ENCODE data around the gene DCDC2C. TPM values are rescaled to one million over a fixed set of nuclear protein-coding genes. Genes with fewer than 3 reads are reported as not detected.

Gene DCDC2C
- total and polyA plus RNA-seq, 2 experiments from 2014 or later: not detected

GRCh38 chr2:3667151-3667631, 36.2 kb upstream of the DCDC2C start:
- Histone ChIP-seq H3K36me3 (ENCODE audit: low read depth) (no peaks in the 10 kb centered on the region), H3K27ac (no peak overlapping the region), H3K9ac (no peak overlapping the region), H3K4me3 (no peak overlapping the region), H3K9me3 (ENCODE audit: low read depth) (no peaks in the 10 kb centered on the region), H3K27me3 (replicated peaks; ENCODE audit: insufficient read depth) (peaks cover 10% of the 10 kb centered on the region; the same call in 1 of the 2 replicates), H3K79me2 (ENCODE audit: insufficient read depth) (no peaks in the 10 kb centered on the region), H3K9me2 (ENCODE audit: insufficient read depth) (no peaks in the 10 kb centered on the region), H4K20me1 (ENCODE audit: insufficient read depth) (no peaks in the 10 kb centered on the region), H2AFZ (no peak overlapping the region), H3K4me1 (ENCODE audit: insufficient read depth) (no peaks in the 10 kb centered on the region), H3F3A (ENCODE audit: insufficient read depth) (no peaks in the 10 kb centered on the region), H3K4me2 (ENCODE audit: unreplicated experiment) (no peak overlapping the region)
- WGBS, 2 experiments (ENCODE audit: low coverage in 1 of 2, low lambda C conversion rate in 2 of 2, missing lambda C conversion rate in 2 of 2): 11 to 12% methylated on average over 23 of the region's 23 CpGs
- no peak for DNase-seq
- TF ChIP-seq EZH2phosphoT487 (IDR thresholded peaks at IDR 0.05; ENCODE audit: insufficient read depth, low read depth) (no peak), EZH2 (IDR thresholded peaks at IDR 0.05; ENCODE audit: insufficient read depth, poor library complexity, severe bottlenecking) (no peak)
- in situ Hi-C loops (cut with MboI): loop anchor here (25.0 kb wide), 1 partner anchor 1780 kb away; no protein-coding TSS in a partner anchor

GRCh38 chr2:3669656-3670055, 33.7 kb upstream of the DCDC2C start:
- Histone ChIP-seq H3K9me2 (ENCODE audit: insufficient read depth) (no peaks in the 10 kb centered on the region), H3K79me2 (ENCODE audit: insufficient read depth) (no peaks in the 10 kb centered on the region), H2AFZ (no peak overlapping the region), H3K4me3 (no peak overlapping the region), H3K9ac (no peak overlapping the region), H3K27ac (no peak overlapping the region), H3K4me2 (ENCODE audit: unreplicated experiment) (no peak overlapping the region), H4K20me1 (ENCODE audit: insufficient read depth) (no peaks in the 10 kb centered on the region), H3K36me3 (ENCODE audit: low read depth) (no peaks in the 10 kb centered on the region), H3K9me3 (ENCODE audit: low read depth) (no peaks in the 10 kb centered on the region), H3K4me1 (ENCODE audit: insufficient read depth) (no peaks in the 10 kb centered on the region), H3F3A (ENCODE audit: insufficient read depth) (no peaks in the 10 kb centered on the region), H3K27me3 (replicated peaks; ENCODE audit: insufficient read depth) (peaks cover 10% of the 10 kb centered on the region; the same call in 1 of the 2 replicates)
- no peak for DNase-seq
- TF ChIP-seq EZH2 (IDR thresholded peaks at IDR 0.05; ENCODE audit: insufficient read depth, poor library complexity, severe bottlenecking): no peak
- no peak for TF ChIP-seq EZH2phosphoT487 (IDR thresholded peaks at IDR 0.05; ENCODE audit: insufficient read depth, low read depth)
- WGBS, 2 experiments (ENCODE audit: low coverage in 1 of 2, low lambda C conversion rate in 2 of 2, missing lambda C conversion rate in 2 of 2): 54 to 56% methylated on average over 8 of the region's 8 CpGs
- in situ Hi-C loops (cut with MboI): loop anchor here (25.0 kb wide), 1 partner anchor 1782 kb away; no protein-coding TSS in a partner anchor

GRCh38 chr2:3670376-3670775, 33.0 kb upstream of the DCDC2C start:
- H3K9me3 ChIP-seq (ENCODE audit: low read depth): no peaks in the 10 kb centered on the region
- DNase-seq: no peak
- no peaks in the 10 kb centered on the region for H3F3A ChIP-seq (ENCODE audit: insufficient read depth)
- H3K9ac ChIP-seq: no peak overlapping the region
- no peaks in the 10 kb centered on the region for H3K79me2 ChIP-seq (ENCODE audit: insufficient read depth)
- H3K4me1 ChIP-seq (ENCODE audit: insufficient read depth): no peaks in the 10 kb centered on the region
- no peak overlapping the region for H2AFZ ChIP-seq
- TF ChIP-seq EZH2 (IDR thresholded peaks at IDR 0.05; ENCODE audit: insufficient read depth, poor library complexity, severe bottlenecking): no peak
- TF ChIP-seq EZH2phosphoT487 (IDR thresholded peaks at IDR 0.05; ENCODE audit: insufficient read depth, low read depth): no peak
- no peaks in the 10 kb centered on the region for H3K36me3 ChIP-seq (ENCODE audit: low read depth)
- H3K4me2 ChIP-seq (ENCODE audit: unreplicated experiment): no peak overlapping the region
- 52% methylated on average over 15 of the region's 15 CpGs for WGBS, 2 experiments (ENCODE audit: low coverage in 1 of 2, low lambda C conversion rate in 2 of 2, missing lambda C conversion rate in 2 of 2)
- H3K27ac ChIP-seq: no peak overlapping the region
- peaks cover 10% of the 10 kb centered on the region; the same call in 1 of the 2 replicates for H3K27me3 ChIP-seq (replicated peaks; ENCODE audit: insufficient read depth)
- no peaks in the 10 kb centered on the region for H3K9me2 ChIP-seq (ENCODE audit: insufficient read depth)
- no peak overlapping the region for H3K4me3 ChIP-seq
- in situ Hi-C loops (cut with MboI): loop anchor here (25.0 kb wide), 1 partner anchor 1783 kb away; no protein-coding TSS in a partner anchor
- no peaks in the 10 kb centered on the region for H4K20me1 ChIP-seq (ENCODE audit: insufficient read depth)

GRCh38 chr2:3670941-3671340, 32.4 kb upstream of the DCDC2C start:
- no peak overlapping the region for H3K4me2 ChIP-seq (ENCODE audit: unreplicated experiment)
- H3K27me3 ChIP-seq (replicated peaks; ENCODE audit: insufficient read depth): peaks cover 10% of the 10 kb centered on the region; the same call in 1 of the 2 replicates
- no peak overlapping the region for H3K9ac ChIP-seq
- DNase-seq: no peak
- in situ Hi-C loops (cut with MboI): loop anchor here (25.0 kb wide), 1 partner anchor 1784 kb away; no protein-coding TSS in a partner anchor
- H3K27ac ChIP-seq: no peak overlapping the region
- TF ChIP-seq EZH2 (IDR thresholded peaks at IDR 0.05; ENCODE audit: insufficient read depth, poor library complexity, severe bottlenecking) (no peak), EZH2phosphoT487 (IDR thresholded peaks at IDR 0.05; ENCODE audit: insufficient read depth, low read depth) (no peak)
- H3K9me2 ChIP-seq (ENCODE audit: insufficient read depth): no peaks in the 10 kb centered on the region
- H4K20me1 ChIP-seq (ENCODE audit: insufficient read depth): no peaks in the 10 kb centered on the region
- no peaks in the 10 kb centered on the region for H3K79me2 ChIP-seq (ENCODE audit: insufficient read depth)
- no peaks in the 10 kb centered on the region for H3K9me3 ChIP-seq (ENCODE audit: low read depth)
- WGBS, 2 experiments (ENCODE audit: low coverage in 1 of 2, low lambda C conversion rate in 2 of 2, missing lambda C conversion rate in 2 of 2): 44 to 49% methylated on average over 11 of the region's 11 CpGs
- no peak overlapping the region for H3K4me3 ChIP-seq
- H2AFZ ChIP-seq: no peak overlapping the region
- no peaks in the 10 kb centered on the region for H3F3A ChIP-seq (ENCODE audit: insufficient read depth)
- no peaks in the 10 kb centered on the region for H3K36me3 ChIP-seq (ENCODE audit: low read depth)
- H3K4me1 ChIP-seq (ENCODE audit: insufficient read depth): no peaks in the 10 kb centered on the region
